ENCODE data around the gene RASL11B. TPM values are rescaled to one million over a fixed set of nuclear protein-coding genes. Genes with fewer than 3 reads are reported as not detected.

The RASL11B gene
- total and polyA plus RNA-seq, 9 of the 15 experiments (the other 6 are each of a cell fraction or from before 2014, with no cell fraction given): 0.24 to 1.5 (median 0.53) TPM

DNA sequence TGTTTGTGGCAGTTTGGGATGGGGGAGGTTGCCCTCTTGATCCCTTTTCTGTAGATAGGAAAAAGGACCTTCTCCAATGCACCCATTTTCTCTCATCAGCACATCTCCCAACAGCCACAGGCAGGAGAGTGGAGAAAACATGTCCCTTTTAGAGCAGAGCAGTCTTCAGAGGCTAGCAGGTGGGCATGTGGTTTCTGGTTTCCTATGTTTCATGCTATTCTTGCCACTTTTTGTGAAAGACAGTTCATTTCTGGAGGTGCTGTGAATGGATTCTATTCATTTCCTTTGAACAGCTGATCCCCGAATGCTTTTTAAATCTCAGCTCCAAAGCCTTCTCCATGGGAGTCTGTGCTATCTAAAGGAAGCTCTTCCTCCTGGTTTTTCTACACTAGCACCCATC lies 18.9 kb downstream of the RASL11B start (continued):
- TF ChIP-seq, protein P1, sequence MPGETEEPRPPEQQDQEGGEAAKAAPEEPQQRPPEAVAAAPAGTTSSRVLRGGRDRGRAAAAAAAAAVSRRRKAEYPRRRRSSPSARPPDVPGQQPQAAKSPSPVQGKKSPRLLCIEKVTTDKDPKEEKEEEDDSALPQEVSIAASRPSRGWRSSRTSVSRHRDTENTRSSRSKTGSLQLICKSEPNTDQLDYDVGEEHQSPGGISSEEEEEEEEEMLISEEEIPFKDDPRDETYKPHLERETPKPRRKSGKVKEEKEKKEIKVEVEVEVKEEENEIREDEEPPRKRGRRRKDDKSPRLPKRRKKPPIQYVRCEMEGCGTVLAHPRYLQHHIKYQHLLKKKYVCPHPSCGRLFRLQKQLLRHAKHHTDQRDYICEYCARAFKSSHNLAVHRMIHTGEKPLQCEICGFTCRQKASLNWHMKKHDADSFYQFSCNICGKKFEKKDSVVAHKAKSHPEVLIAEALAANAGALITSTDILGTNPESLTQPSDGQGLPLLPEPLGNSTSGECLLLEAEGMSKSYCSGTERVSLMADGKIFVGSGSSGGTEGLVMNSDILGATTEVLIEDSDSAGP (CRISPR knock-in tag; IDR thresholded peaks at IDR 0.05): no peak
- no peak for TF ChIP-seq TAF7 (tag; IDR thresholded peaks at IDR 0.05)
- no peak for TF ChIP-seq NFE2 (IDR thresholded peaks at IDR 0.05; ENCODE audit: low read depth)
- TF ChIP-seq RBM14 (IDR thresholded peaks at IDR 0.05; ENCODE audit: borderline replicate concordance, insufficient read depth, low read depth, low read length): no peak
- no peak for TF ChIP-seq HOMEZ (CRISPR knock-in tag; IDR thresholded peaks at IDR 0.05)
- TF ChIP-seq ZC3H8 (IDR thresholded peaks at IDR 0.05): no peak
- TF ChIP-seq ETS2 (tag; IDR thresholded peaks at IDR 0.05; ENCODE audit: borderline replicate concordance, poor library complexity, severe bottlenecking): no peak
- no peak for TF ChIP-seq ZNF398 (CRISPR knock-in tag; IDR thresholded peaks at IDR 0.05)
- no peak for TF ChIP-seq ZBTB49 (CRISPR knock-in tag; IDR thresholded peaks at IDR 0.05; ENCODE audit: borderline replicate concordance)
- TF ChIP-seq ATF7 (IDR thresholded peaks at IDR 0.05): no peak
- TF ChIP-seq FIP1L1 (IDR thresholded peaks at IDR 0.05; ENCODE audit: low read depth, low read length, poor library complexity, severe bottlenecking): no peak

Measured in K562 (cell line).